ENCODE measurements around the gene RPAP3.

DNA sequence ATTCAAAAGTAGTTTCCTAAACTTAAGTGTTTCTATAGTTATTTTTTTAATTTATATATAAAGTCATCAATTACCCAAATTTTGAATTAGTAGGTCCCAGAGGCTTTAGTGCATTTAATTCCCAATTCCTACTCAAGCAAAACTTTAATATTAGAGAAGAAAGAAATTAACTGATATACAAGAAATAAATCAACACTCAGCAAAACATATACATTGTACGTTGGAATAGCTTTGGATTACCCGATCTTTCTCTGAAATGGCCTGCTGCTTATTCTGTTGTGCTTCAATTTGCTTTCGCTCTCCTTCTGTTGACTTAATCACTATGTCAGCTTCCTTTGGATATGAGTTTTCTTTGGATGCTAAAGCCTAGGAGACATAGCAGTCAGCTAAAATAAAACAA lies 18.2 kb downstream of the RPAP3 start:
- TF ChIP-seq, protein P1, sequence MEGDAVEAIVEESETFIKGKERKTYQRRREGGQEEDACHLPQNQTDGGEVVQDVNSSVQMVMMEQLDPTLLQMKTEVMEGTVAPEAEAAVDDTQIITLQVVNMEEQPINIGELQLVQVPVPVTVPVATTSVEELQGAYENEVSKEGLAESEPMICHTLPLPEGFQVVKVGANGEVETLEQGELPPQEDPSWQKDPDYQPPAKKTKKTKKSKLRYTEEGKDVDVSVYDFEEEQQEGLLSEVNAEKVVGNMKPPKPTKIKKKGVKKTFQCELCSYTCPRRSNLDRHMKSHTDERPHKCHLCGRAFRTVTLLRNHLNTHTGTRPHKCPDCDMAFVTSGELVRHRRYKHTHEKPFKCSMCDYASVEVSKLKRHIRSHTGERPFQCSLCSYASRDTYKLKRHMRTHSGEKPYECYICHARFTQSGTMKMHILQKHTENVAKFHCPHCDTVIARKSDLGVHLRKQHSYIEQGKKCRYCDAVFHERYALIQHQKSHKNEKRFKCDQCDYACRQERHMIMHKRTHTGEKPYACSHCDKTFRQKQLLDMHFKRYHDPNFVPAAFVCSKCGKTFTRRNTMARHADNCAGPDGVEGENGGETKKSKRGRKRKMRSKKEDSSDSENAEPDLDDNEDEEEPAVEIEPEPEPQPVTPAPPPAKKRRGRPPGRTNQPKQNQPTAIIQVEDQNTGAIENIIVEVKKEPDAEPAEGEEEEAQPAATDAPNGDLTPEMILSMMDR (IDR thresholded peaks at IDR 0.05), result no peak
- no peak for TF ChIP-seq POLR2A (IDR thresholded peaks at IDR 0.05)
